NCI-H2029 treated with DMSO at 0.1 percent for 48 hours (cell line): ENCODE measurements around the gene PRAMEF12.
"Not testable (repeated sequence)": the region's sequence is repeated elsewhere in the genome, so short reads cannot be mapped to it uniquely, and the experiment has no call there.

ENCODE experiments used
- DNase-seq: peaks from one replicate; lab custom pipeline; 2025; lab: John Stamatoyannopoulos, UW

The PRAMEF12 gene

DNA sequence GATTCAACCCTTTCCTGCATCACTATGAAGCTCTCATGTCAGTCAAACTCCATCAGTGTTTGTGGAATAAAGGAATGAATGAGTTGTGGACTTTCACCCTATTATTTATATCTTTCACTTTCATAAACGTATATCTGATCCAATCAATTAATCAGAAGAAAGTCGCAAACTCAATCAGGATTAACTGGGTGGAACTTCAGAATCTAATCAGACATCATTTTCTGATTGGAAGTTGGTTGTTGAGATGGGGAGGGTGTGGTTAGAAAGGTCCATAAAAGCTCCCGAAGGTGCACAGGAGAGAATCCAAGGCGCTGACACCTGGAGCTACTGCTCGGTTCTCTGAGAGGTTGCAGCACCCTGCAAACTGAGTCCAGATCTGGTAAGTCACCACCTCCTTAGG, at the start of gene PRAMEF12:
PRAMEF12 (plus strand) TSS at position 301 of the 400 bp plus-strand sequence. CDS start 1,130 bp downstream, outside the sequence.
- no peak for DNase-seq

GRCh38 chr1:12728391-12728790, 45.1 kb upstream of the PRAMEF12 start:
- no peak for DNase-seq

- DNase-seq = no peak
Observed at GRCh38 chr1:12730156-12730555, 43.4 kb upstream of the PRAMEF12 start.

DNA sequence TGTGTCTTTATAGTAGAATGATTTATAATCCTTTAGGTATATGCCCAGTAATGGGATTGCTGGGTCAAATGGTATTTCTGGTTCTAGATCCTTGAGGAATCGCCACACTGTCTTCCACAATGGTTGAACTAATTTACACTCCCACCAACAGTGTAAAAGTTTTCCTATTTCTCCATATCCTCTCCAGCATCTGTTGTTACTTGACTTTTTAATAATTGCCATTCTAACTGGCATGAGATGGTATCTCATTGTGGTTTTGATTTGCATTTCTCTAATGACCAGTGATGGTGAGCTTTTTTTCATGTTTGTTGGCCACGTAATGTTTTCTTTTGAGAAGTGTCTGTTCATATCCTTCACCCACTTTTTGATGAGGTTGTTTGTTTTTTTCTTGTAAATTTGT, 42.5 kb upstream of the PRAMEF12 start:
- DNase-seq = not testable (repeated sequence)

DNA sequence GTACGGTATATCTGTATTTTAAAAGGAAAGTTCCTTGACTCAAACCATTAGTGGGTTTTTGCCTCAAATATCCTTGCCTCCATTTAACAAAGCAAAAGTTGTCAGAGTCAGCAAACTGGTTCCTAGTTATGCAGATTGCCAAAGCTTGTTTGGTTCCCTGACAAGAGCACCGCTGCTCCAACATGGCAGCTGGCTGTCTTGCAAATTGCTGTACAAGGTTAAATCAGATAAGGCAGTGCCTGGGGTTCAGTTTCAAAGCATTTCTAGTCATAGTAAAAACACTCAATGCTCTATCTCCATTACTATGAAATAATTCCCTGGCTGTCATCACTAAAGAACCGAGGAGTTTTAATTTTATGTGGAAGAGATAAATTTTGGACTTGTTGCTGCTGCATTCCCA, 38.9 kb upstream of the PRAMEF12 start:
- DNase-seq = no peak

GRCh38 chr1:12738934-12739333, 34.6 kb upstream of the PRAMEF12 start:
- no peak for DNase-seq

- DNase-seq = no peak
Observed at GRCh38 chr1:12739613-12740012, 33.9 kb upstream of the PRAMEF12 start.

GRCh38 chr1:12741946-12742345, 31.6 kb upstream of the PRAMEF12 start:
- DNase-seq = no peak

DNA sequence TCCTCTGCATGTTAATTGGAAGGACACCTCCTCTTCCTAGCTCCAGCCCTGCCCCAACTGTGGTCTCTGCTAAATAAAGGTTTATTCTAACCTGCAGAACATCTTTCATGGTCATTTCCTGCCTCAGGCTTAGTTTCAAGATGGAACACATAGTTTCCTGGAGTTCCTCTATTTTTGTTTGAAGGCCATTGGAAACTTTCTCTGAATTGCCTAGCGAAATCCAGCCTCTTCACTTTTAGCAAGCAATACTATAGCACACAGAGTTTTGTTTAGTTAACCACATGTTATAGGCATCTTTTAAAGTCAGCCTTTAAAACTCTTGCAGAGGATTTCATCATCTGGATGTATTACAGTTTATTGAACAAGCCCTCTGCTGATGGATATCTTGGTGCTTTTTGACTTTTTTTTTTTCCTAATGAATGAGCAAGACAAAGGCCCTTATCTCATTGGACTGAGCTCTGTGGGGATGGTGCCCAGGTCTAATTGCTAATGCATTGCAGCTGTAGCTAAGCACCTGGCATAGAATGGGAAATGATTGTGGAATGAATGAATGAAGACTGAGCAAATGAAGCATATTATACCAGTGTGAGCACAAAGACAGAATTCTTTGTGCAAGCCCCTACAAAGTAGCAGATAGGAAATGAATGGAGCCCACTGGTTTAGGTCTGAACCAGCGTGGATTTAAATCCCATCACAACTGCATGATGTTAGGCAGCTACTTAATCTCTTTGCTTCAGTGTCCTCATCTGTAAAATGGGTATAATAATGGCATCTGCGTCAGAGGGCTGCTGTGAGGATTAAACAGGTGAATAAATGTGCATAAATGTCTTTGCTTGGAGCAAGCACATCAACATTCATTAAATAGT, 28.2 kb upstream of the PRAMEF12 start:
- no peak for DNase-seq

DNA sequence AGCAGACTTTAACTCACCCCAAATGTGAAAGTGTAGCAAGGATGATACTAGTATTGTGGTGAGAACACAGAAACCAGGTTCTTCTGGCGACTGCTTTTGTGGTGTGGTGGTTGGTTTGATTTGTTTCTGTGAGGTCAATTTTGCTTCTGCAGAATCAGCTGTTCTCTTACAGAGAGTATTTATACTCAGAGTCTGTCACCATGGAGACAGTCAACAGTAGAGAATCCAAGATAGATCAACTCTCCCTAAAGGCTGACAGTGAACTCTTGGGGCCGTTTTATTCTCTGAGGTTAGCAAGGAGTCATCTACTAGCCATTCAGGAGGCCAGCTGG, 27.6 kb upstream of the PRAMEF12 start, which contains the start of gene CFAP107:
CFAP107 (plus strand) TSS at position 209 of the 332 bp plus-strand sequence. CDS start 231 bp downstream, outside the sequence.
- DNase-seq = no peak

GRCh38 chr1:12748778-12749355, 24.7 kb upstream of the PRAMEF12 start:
- DNase-seq = no peak

DNA sequence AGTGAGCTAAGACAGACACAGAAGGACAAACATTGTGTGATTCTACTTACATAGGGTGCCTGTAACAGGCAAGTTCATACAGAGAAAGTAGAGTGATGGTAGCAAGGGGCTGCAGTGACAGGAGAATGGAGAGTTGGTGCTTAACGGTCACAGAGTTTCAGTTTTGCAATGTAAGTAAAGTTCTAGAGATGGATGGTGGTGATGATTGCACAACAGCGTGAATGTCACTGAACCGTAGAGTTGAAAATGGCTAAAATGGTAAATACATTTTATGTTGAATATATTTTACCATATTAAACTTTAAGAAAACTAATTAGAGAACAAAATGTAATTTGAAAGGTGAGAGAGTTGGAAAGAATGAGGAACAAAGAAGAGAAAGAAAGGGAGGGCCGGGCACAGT, 18.8 kb upstream of the PRAMEF12 start:
- DNase-seq = no peak

GRCh38 chr1:12756273-12756672, 17.3 kb upstream of the PRAMEF12 start:
- DNase-seq = no peak

- DNase-seq = no peak
Observed at GRCh38 chr1:12756768-12757413, 16.6 kb upstream of the PRAMEF12 start.

DNA sequence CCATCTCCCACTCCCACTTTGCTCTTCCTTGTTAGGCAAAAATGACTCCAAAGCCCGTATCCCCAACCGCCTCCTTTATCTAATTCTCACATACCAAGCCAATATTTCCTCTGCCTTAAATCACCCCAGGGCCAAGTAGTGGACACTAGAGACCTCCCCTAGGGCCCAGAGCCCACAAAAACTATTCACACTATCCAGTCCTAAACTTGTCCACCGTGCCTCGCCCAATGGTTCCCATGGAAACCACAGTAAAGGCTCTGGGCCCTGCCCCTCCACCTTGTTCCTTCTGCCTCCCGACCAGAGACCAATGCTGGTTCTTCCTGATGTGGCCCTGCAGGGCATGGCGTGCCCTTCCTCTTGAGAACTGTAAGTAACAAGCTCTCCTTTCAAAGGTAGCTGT, 15.7 kb upstream of the PRAMEF12 start:
- no peak for DNase-seq

- no peak for DNase-seq
Observed at GRCh38 chr1:12760256-12760795, 13.2 kb upstream of the PRAMEF12 start.

DNA sequence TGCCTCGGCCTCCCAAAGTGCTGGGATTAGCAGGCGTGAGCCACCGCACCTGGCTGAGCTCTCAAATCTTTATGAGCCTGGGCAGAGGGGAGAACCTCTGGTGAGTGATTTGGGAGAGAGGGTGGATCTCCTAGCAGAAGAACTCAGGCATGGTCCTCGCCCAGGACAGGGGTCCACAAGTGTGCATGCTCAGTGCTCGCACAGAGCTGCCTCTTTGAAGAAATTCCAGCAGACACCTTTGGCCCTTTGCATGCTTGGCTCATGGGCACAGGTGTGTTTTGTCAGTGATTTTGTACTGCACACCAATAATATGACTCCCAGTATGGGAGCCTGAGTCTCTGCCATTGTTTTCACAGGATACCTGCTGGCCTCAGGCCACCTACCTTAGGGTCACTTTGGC, 11.8 kb upstream of the PRAMEF12 start:
- DNase-seq = no peak

DNA sequence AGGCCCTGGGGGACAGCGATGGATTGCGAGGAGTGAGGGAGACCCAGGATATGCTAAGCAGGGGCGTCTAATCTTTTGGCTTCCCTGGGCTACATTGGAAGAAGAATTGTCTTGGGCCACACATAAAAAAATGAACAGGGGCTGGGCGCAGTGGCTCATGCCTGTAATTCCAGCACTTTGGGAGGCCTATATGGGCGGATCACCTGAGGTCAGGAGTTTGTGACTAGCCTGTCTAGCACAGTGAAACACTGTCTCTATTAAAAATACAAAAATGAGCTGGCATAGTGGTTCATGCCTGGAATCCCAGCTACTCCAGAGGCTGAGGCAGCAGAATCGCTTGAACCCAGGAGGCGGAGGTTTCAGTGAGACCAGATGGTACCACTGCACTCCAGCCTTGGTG, 10.8 kb upstream of the PRAMEF12 start:
- no peak for DNase-seq

DNA sequence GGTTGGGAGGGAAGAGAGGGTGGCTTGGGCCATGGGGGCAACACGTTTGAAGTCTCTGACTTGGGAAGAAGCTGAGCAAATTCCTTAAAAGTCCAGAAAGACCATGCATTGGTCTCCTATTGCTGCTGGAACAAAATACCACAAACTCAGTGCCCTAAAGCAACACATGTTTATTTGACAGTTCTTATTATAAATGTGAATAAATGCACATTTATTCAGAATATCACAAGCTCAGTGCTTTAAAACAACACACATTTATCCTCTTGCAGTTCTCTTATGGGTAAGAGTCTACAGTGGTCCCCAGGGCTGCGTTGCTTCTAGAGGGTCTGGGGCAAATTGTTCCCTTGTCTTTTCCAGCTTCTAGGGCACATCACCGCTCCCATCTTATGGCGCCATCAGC, 10.1 kb upstream of the PRAMEF12 start:
- DNase-seq = no peak

GRCh38 chr1:12764016-12764415, 9.5 kb upstream of the PRAMEF12 start:
- DNase-seq = no peak

- no peak for DNase-seq
Observed at GRCh38 chr1:12769031-12769430, 4.5 kb upstream of the PRAMEF12 start.

- no peak for DNase-seq
Observed at GRCh38 chr1:12769976-12770505, 3.5 kb upstream of the PRAMEF12 start.

GRCh38 chr1:12770620-12771019, 2.9 kb upstream of the PRAMEF12 start:
- DNase-seq = no peak
